Neuronal stem cell (in vitro differentiated cells): ENCODE measurements around the gene CACNA2D4.

Source experiments
- DNase-seq: peaks from one replicate; pipeline ENCODE4 v3.0.0-alpha.2; 2013; ENCODE audit warnings: low spot score
- H2AFZ ChIP-seq: one replicate; pipeline ENCODE4 v1.6.1; 2013; ENCODE audit warnings: mild to moderate bottlenecking, low read length, inconsistent platforms
- H2AK5ac ChIP-seq: 2 replicates; pipeline ENCODE4 v1.6.1; 2013; ENCODE audit warnings: low read depth, mild to moderate bottlenecking, inconsistent platforms, low read length, moderate library complexity, mixed read lengths
- H2BK120ac ChIP-seq: 2 replicates; pipeline ENCODE4 v1.6.1; 2013; ENCODE audit warnings: low read depth, mild to moderate bottlenecking, inconsistent platforms, low read length, moderate library complexity, mixed read lengths
- H2BK12ac ChIP-seq: one replicate; pipeline ENCODE4 v1.6.1; 2013; ENCODE audit warnings: low read length, inconsistent platforms
- H2BK15ac ChIP-seq: 2 replicates; pipeline ENCODE4 v1.6.1; 2013; ENCODE audit warnings: mild to moderate bottlenecking, low read length, inconsistent platforms, mixed read lengths
- H2BK5ac ChIP-seq: one replicate; pipeline ENCODE4 v1.6.1; 2013; ENCODE audit warnings: inconsistent platforms, mild to moderate bottlenecking, low read length, moderate library complexity
- H3K14ac ChIP-seq: one replicate; pipeline ENCODE4 v1.6.1; 2013; ENCODE audit warnings: low read length, inconsistent platforms
- H3K18ac ChIP-seq: 2 replicates; pipeline ENCODE4 v1.6.1; 2013; ENCODE audit warnings: low read length, inconsistent platforms
- H3K23ac ChIP-seq: 2 replicates; pipeline ENCODE4 v1.6.1; 2013; ENCODE audit warnings: low read depth, mild to moderate bottlenecking, mixed read lengths, low read length, inconsistent platforms; ENCODE audit not compliant: poor library complexity
- H3K27ac ChIP-seq: replicated peaks from 3 replicates; pipeline ENCODE4 v1.5.1; 2013; ENCODE audit warnings: low read length, inconsistent platforms
- H3K27me3 ChIP-seq, 3 experiments: 2 replicates each; pipeline ENCODE4 v1.6.1; 2013; ENCODE audit warnings: low read length in 3 of 3, mild to moderate bottlenecking in 2 of 3, inconsistent platforms in 1 of 3, low read depth in 1 of 3, mixed read lengths in 1 of 3, moderate library complexity in 1 of 3; ENCODE audit not compliant: control insufficient read depth in 3 of 3, insufficient read depth in 3 of 3
- H3K36me3 ChIP-seq, 2 donors: replicated peaks in 1 of 2; 2 replicates each; pipeline ENCODE4 v1.6.1; 2013; ENCODE audit warnings: low read length in 2 of 2; ENCODE audit not compliant: control insufficient read depth in 2 of 2, insufficient read depth in 2 of 2
- H3K4ac ChIP-seq: 2 replicates; pipeline ENCODE4 v1.6.1; 2013; ENCODE audit warnings: inconsistent platforms, mild to moderate bottlenecking, low read length, moderate library complexity
- H3K4me1 ChIP-seq, 2 donors: 1 replicate in 1 of 2; 2 replicates in 1 of 2; pipeline ENCODE4 v1.6.1; 2013; ENCODE audit warnings: low read length in 2 of 2, low read depth in 1 of 2; ENCODE audit not compliant: control insufficient read depth in 2 of 2, insufficient read depth in 1 of 2
- H3K4me2 ChIP-seq: one replicate; pipeline ENCODE4 v1.6.1; 2013; ENCODE audit warnings: mild to moderate bottlenecking, low read length, inconsistent platforms; ENCODE audit not compliant: insufficient read depth, poor library complexity, severe bottlenecking
- H3K4me3 ChIP-seq, 2 donors: 2 replicates each; pipeline ENCODE4 v1.5.1; 2013; ENCODE audit warnings: low read length in 2 of 2, mild to moderate bottlenecking in 2 of 2, inconsistent platforms in 1 of 2, moderate library complexity in 1 of 2
- H3K79me1 ChIP-seq: one replicate; pipeline ENCODE4 v1.6.1; 2013; ENCODE audit warnings: low read depth, mild to moderate bottlenecking, inconsistent platforms, low read length, moderate library complexity
- H3K9ac ChIP-seq: one replicate; pipeline ENCODE4 v1.6.1; 2013; ENCODE audit warnings: mild to moderate bottlenecking, low read depth, low read length, inconsistent platforms; ENCODE audit not compliant: poor library complexity
- H3K9me3 ChIP-seq, 2 donors: replicated peaks in 1 of 2; 2 replicates each; pipeline versions ENCODE3 to v1.6.1; 2013; ENCODE audit warnings: low read length in 2 of 2, mild to moderate bottlenecking in 2 of 2, inconsistent platforms in 1 of 2, low read depth in 1 of 2, mixed read lengths in 1 of 2, moderate library complexity in 1 of 2; ENCODE audit not compliant: control insufficient read depth in 2 of 2, insufficient read depth in 1 of 2
- H4K8ac ChIP-seq: one replicate; pipeline ENCODE4 v1.6.1; 2013; ENCODE audit warnings: low read depth, mild to moderate bottlenecking, inconsistent platforms, low read length, moderate library complexity
- H4K91ac ChIP-seq: one replicate; pipeline ENCODE4 v1.6.1; 2013; ENCODE audit warnings: low read length, low read depth, mild to moderate bottlenecking, inconsistent platforms; ENCODE audit not compliant: poor library complexity
- WGBS, 2 donors: extraction: QIAGEN DNeasy Blood & Tissue Kit; methylation state at CpG; one replicate each; pipeline ENCODE4 v1.1.7; 2013; ENCODE audit warnings: missing lambda C conversion rate in 2 of 2, mixed read lengths in 1 of 2; ENCODE audit not compliant: insufficient read length in 2 of 2, insufficient replicate concordance in 1 of 2; ENCODE audit errors: extremely low coverage in 2 of 2; 5-methylcytosine and 5-hydroxymethylcytosine counted together

Gene CACNA2D4

DNA sequence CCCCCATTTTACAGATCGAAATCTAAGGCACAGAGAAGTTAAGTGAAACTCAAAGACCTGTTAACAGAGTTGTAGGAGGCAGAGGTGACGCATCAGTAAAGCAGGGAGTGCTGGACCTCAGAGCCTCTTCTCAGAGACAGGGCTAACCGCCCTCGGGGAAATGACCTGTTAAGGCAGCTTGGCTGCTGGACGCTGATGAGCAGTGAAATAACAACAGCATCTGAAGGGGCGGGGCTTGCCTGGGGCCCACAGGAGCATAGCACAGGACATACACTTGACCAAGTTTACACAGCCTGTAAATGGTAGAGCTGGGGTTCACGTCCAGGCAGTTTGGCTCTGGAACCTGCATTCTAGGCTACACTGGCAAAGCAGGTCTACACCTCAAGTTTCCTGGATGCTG lies 58.8 kb downstream of the CACNA2D4 start:
- no peaks in the 10 kb centered on the region for H3K36me3 ChIP-seq
- H2BK5ac ChIP-seq: no peak overlapping the region
- H3K4me3 ChIP-seq: peak overlapping the region in 1 of 2 donors; percentile 31

DNA sequence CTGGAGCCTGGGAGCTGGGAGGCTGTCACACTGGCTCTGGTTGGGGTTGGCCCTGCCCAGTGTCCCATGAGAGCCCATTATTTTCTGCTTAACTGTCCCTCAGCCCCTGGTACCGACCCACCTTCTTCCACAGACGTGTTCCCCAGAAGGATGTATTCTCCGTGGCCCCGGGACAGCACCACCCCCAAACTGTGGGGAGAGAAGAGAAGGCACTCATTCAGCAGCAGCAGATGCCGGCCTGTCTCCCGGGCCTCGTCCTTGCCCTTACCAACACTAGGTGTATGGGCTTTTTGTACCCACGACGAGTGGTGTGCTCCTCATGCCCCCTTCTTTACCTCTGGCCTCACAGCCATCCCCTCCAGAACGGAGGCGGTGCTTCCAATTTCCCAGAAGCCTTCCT lies 60.0 kb downstream of the CACNA2D4 start:
- no peak overlapping the region for H3K9ac ChIP-seq
- H3K9me3 ChIP-seq: peaks cover 0 to 30% of the 10 kb centered on the region in 2 donors
- no peak overlapping the region for H2BK15ac ChIP-seq
- H2BK5ac ChIP-seq: no peak overlapping the region
- H4K91ac ChIP-seq: no peak overlapping the region
- no peaks in the 10 kb centered on the region for H3K79me1 ChIP-seq
- no peaks in the 10 kb centered on the region for H3K36me3 ChIP-seq
- no CpG with 5 or more reads among the region's 11 CpGs for WGBS, 2 donors
- no peak for DNase-seq
- H3K18ac ChIP-seq: peak overlapping the region; percentile 46
- no peak overlapping the region for H3K4me2 ChIP-seq
- H2BK12ac ChIP-seq: no peak overlapping the region
- no peak overlapping the region for H3K23ac ChIP-seq
- H2AK5ac ChIP-seq: no peak overlapping the region
- no peak overlapping the region for H3K4me3 ChIP-seq
- no peak overlapping the region for H3K27ac ChIP-seq
- H3K14ac ChIP-seq: no peak overlapping the region
- H3K4ac ChIP-seq: no peak overlapping the region
- H3K27me3 ChIP-seq: peaks cover 0 to 29% (median 0%) of the 10 kb centered on the region in 3 experiments
- H3K4me1 ChIP-seq: no peaks in the 10 kb centered on the region
- H2BK120ac ChIP-seq: no peak overlapping the region
- H2AFZ ChIP-seq: no peak overlapping the region
- H4K8ac ChIP-seq: no peak overlapping the region

More for the DNA sequence above, 58.8 kb downstream of the CACNA2D4 start:
- H3K9me3 ChIP-seq: peaks cover 0 to 28% of the 10 kb centered on the region in 2 donors
- no peaks in the 10 kb centered on the region for H3K4me1 ChIP-seq
- H3K4ac ChIP-seq: no peak overlapping the region
- no peak overlapping the region for H3K27ac ChIP-seq
- no peak overlapping the region for H4K8ac ChIP-seq
- no peak overlapping the region for H2BK120ac ChIP-seq
- DNase-seq: no peak
- H3K14ac ChIP-seq: no peak overlapping the region
- no peak overlapping the region for H3K4me2 ChIP-seq
- H2BK12ac ChIP-seq: no peak overlapping the region
- no peak overlapping the region for H3K18ac ChIP-seq
- no peaks in the 10 kb centered on the region for H3K79me1 ChIP-seq
- H2AK5ac ChIP-seq: no peak overlapping the region
- H3K27me3 ChIP-seq: peaks cover 0 to 26% (median 0%) of the 10 kb centered on the region in 3 experiments
- no peak overlapping the region for H3K9ac ChIP-seq
- no peak overlapping the region for H2AFZ ChIP-seq
- no peak overlapping the region for H2BK15ac ChIP-seq
- no peak overlapping the region for H4K91ac ChIP-seq
- no CpG with 5 or more reads among the region's 7 CpGs for WGBS, 2 donors
- no peak overlapping the region for H3K23ac ChIP-seq

DNA sequence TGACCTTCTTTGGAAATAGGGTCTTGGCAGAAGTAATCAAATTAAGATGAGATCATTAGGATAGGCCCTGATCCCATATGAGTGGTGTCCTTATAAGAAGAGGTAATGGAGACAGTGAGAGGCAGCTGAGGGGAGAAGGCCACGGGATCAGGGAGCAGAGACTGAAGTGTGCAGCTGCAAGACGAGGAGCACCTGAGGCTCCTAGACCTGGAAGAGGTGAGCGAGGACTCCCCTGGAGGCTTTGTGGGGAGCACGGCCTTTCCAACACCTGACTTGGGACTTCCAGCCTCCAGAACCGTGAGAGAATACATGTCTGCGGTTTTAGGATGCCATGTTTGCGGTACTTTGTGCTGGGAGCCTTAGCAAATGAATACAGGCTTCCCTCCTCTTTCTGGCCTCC lies 60.6 kb downstream of the CACNA2D4 start:
- no peak for DNase-seq
- H2BK120ac ChIP-seq: no peak overlapping the region
- no peak overlapping the region for H3K9ac ChIP-seq
- no peaks in the 10 kb centered on the region for H3K4me1 ChIP-seq
- no peak overlapping the region for H3K4me2 ChIP-seq
- H2AK5ac ChIP-seq: no peak overlapping the region
- no peaks in the 10 kb centered on the region for H3K36me3 ChIP-seq
- no peak overlapping the region for H3K4me3 ChIP-seq
- no peak overlapping the region for H2BK5ac ChIP-seq
- H3K14ac ChIP-seq: no peak overlapping the region
- no peak overlapping the region for H3K18ac ChIP-seq
- peaks cover 0 to 29% (median 0%) of the 10 kb centered on the region in 3 experiments for H3K27me3 ChIP-seq
- no peak overlapping the region for H2BK12ac ChIP-seq
- H3K4ac ChIP-seq: no peak overlapping the region
- no peak overlapping the region for H4K91ac ChIP-seq
- no peaks in the 10 kb centered on the region for H3K79me1 ChIP-seq
- no peak overlapping the region for H2BK15ac ChIP-seq
- no peak overlapping the region for H3K27ac ChIP-seq
- peaks cover 0 to 32% of the 10 kb centered on the region in 2 donors for H3K9me3 ChIP-seq
- WGBS, 2 donors: no CpG with 5 or more reads among the region's 7 CpGs
- H3K23ac ChIP-seq: no peak overlapping the region
- no peak overlapping the region for H2AFZ ChIP-seq
- no peak overlapping the region for H4K8ac ChIP-seq

DNA sequence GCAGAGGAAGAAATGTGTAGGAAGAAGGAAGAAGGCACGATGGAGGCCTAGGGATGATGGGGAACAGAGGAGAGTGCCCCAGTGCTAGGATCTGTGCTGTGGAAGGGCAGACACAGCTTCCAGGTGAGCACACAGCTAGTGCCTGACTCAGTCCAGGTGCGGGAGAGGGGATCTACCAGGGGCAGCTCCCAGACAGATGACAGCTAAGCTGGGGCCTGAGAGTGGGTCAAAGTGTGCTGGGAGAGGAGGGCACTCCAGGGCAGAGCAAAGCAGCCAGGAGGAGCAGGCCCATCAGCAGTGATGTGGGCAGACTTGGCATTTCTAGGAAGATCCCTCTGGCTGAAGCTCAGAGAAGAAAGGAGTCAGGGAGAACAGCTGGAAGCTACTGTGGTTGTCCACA lies 61.4 kb downstream of the CACNA2D4 start:
- no peak overlapping the region for H2AK5ac ChIP-seq
- no peak overlapping the region for H4K91ac ChIP-seq
- no CpG with 5 or more reads among the region's 2 CpGs for WGBS, 2 donors
- H3K9ac ChIP-seq: no peak overlapping the region
- no peak overlapping the region for H3K18ac ChIP-seq
- H2BK12ac ChIP-seq: no peak overlapping the region
- no peak overlapping the region for H2BK120ac ChIP-seq
- no peak overlapping the region for H3K27ac ChIP-seq
- no peak for DNase-seq
- H3K4me3 ChIP-seq: no peak overlapping the region
- no peak overlapping the region for H2BK15ac ChIP-seq
- H3K14ac ChIP-seq: no peak overlapping the region
- H4K8ac ChIP-seq: no peak overlapping the region
- H3K27me3 ChIP-seq: peaks cover 0 to 29% (median 0%) of the 10 kb centered on the region in 3 experiments
- H2AFZ ChIP-seq: no peak overlapping the region
- H3K4me2 ChIP-seq: no peak overlapping the region
- H3K79me1 ChIP-seq: no peaks in the 10 kb centered on the region
- H2BK5ac ChIP-seq: no peak overlapping the region
- no peak overlapping the region for H3K23ac ChIP-seq
- H3K4me1 ChIP-seq: no peaks in the 10 kb centered on the region
- no peak overlapping the region for H3K4ac ChIP-seq
- H3K9me3 ChIP-seq: peaks cover 0 to 32% of the 10 kb centered on the region in 2 donors
- H3K36me3 ChIP-seq: no peaks in the 10 kb centered on the region
